T-cell (primary cell): ENCODE data around the gene TRAPPC2. TPM values are rescaled to one million over a fixed set of nuclear protein-coding genes. Genes with fewer than 3 reads are reported as not detected.

Experiments used
- ATAC-seq, 4 experiments: fragments of 200-7000 bp in 3 of 4; fragments of 150-1000 bp in 1 of 4; cut with Tn5 transposase; replicated peaks in 1 of 4; 1 replicate in 3 of 4; 2 replicates in 1 of 4; pipeline ENCODE4 v1.10.0; 2021; ENCODE audit warnings: moderate library complexity in 3 of 4, mild to moderate bottlenecking in 2 of 4, moderate number of reproducible peaks in 1 of 4
- CTCF ChIA-PET, 2 donors: fragments of 300-600 bp; sonication (Branson Sonifier 250); formaldehyde crosslinking; loops; one replicate each; lab custom pipeline; 2022; ENCODE audit warnings: antibody characterized with exemption in 2 of 2; lab: Charles Lee
- POLR2A ChIA-PET, 2 donors: fragments of 300-600 bp; sonication (Branson Sonifier 250); formaldehyde crosslinking; loops; one replicate each; lab custom pipeline; 2022; ENCODE audit warnings: antibody characterized with exemption in 2 of 2; lab: Charles Lee
- DNase-seq, 35 experiments: peaks; one replicate each; pipeline versions ENCODE4 v3.0.0 to v3.0.0-alpha.2; 2013 to 2023
- H3K27ac ChIP-seq: one replicate; pipeline ENCODE4 v1.5.1; 2013; ENCODE audit warnings: low read length
- H3K27me3 ChIP-seq, 2 experiments: replicated peaks in 1 of 2; 1 replicate in 1 of 2; 2 replicates in 1 of 2; pipeline versions ENCODE4 v1.6.1 to v1.7.0; 2013; ENCODE audit warnings: low read length in 1 of 2, mixed read lengths in 1 of 2; ENCODE audit not compliant: control insufficient read depth in 2 of 2, insufficient read depth in 2 of 2; ENCODE audit errors: extremely low read depth in 1 of 2
- H3K36me3 ChIP-seq, 2 donors: 1 replicate in 1 of 2; 2 replicates in 1 of 2; pipeline versions ENCODE4 v1.6.1 to v1.7.0; 2013; ENCODE audit warnings: low read length in 1 of 2; ENCODE audit not compliant: control insufficient read depth in 2 of 2, insufficient read depth in 1 of 2; ENCODE audit errors: extremely low read depth in 1 of 2
- H3K4me1 ChIP-seq, 2 experiments: 1 replicate in 1 of 2; 2 replicates in 1 of 2; pipeline versions ENCODE4 v1.6.1 to v1.7.0; 2013; ENCODE audit warnings: low read length in 2 of 2, mixed read lengths in 1 of 2; ENCODE audit not compliant: insufficient read depth in 2 of 2, control insufficient read depth in 1 of 2; ENCODE audit errors: extremely low read depth in 1 of 2
- H3K4me3 ChIP-seq, 2 donors: 1 replicate in 1 of 2; 2 replicates in 1 of 2; pipeline versions ENCODE4 v1.5.1 to v1.7.0; 2013; ENCODE audit warnings: mild to moderate bottlenecking in 2 of 2, low read length in 1 of 2, moderate library complexity in 1 of 2; ENCODE audit not compliant: control insufficient read depth in 1 of 2; ENCODE audit errors: extremely low read depth in 1 of 2
- H3K9me3 ChIP-seq: 2 replicates; pipeline ENCODE4 v1.7.0; 2013
- H3K27ac Mint-ChIP-seq, 2 donors: one replicate each; pipeline ENCODE4 v1.8.0; 2020 to 2021; ENCODE audit warnings: mild to moderate bottlenecking in 2 of 2, mixed read lengths in 2 of 2
- H3K27me3 Mint-ChIP-seq, 2 donors: one replicate each; pipeline ENCODE4 v1.8.0; 2021 to 2022; ENCODE audit warnings: mixed read lengths in 2 of 2
- H3K36me3 Mint-ChIP-seq: one replicate; pipeline ENCODE4 v1.8.0; 2021; ENCODE audit warnings: mixed read lengths
- H3K4me1 Mint-ChIP-seq, 3 donors: one replicate each; pipeline ENCODE4 v1.8.0; 2020 to 2022; ENCODE audit warnings: mixed read lengths in 3 of 3, mild to moderate bottlenecking in 1 of 3
- H3K4me3 Mint-ChIP-seq, 3 donors: one replicate each; pipeline ENCODE4 v1.8.0; 2020 to 2022; ENCODE audit warnings: mild to moderate bottlenecking in 3 of 3, mixed read lengths in 3 of 3, moderate library complexity in 3 of 3
- H3K9me3 Mint-ChIP-seq, 3 donors: one replicate each; pipeline ENCODE4 v1.8.0; 2020 to 2022; ENCODE audit warnings: mixed read lengths in 3 of 3
- WGBS: methylation state at CpG from one replicate; pipeline ENCODE4 v1.1.5; 2013; ENCODE audit warnings: missing lambda C conversion rate; ENCODE audit not compliant: insufficient coverage; 5-methylcytosine and 5-hydroxymethylcytosine counted together
- total RNA-seq, 35 experiments: library from RNA in 6 of 35; stranded (reverse) in 6 of 35; fragments of 120-200 nt in 1 of 35; gene quantifications; one replicate each; pipeline versions ENCODE4 v1.2.1 to v1.2.4 and lab custom pipeline; 2013 to 2026

Gene TRAPPC2
- total RNA-seq, 5 donors from 2014 or later (not counting 1 experiment from before 2014, with no cell fraction given): 24.8 to 32.9 (median 29.7) TPM

DNA sequence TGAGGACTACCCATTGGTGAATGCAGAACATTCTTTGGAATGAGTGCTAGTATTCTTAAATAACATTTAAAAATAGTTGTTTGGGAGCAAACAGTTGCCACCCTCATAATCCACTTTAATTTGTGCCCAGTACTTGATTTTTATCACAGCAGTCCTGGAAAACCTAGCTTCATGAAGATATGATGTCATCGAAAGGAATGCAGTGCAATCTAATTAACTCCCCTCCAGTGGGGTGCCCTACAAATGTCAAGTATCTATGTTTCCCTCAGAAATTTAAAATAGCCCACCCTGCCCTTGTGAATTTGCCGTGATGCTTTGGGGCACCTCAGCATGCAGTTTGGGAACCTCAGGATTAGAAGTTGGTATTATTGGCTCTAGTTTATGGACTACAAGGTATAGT lies 40.1 kb downstream of the TRAPPC2 start:
- Mint-ChIP-seq H3K9me3 (no peaks in the 10 kb centered on the region), H3K27ac (no peak overlapping the region), H3K4me3 (no peak overlapping the region), H3K4me1 (peaks cover 52 to 83% (median 77%) of the 10 kb centered on the region in 3 donors), H3K27me3 (peaks cover 0 to 17% of the 10 kb centered on the region in 2 donors), H3K36me3 (peaks cover 12% of the 10 kb centered on the region)
- Histone ChIP-seq H3K9me3 (no peaks in the 10 kb centered on the region), H3K27me3 (no peaks in the 10 kb centered on the region), H3K4me3 (no peak overlapping the region), H3K27ac (peak overlapping the region; percentile 18), H3K36me3 (no peaks in the 10 kb centered on the region), H3K4me1 (peaks cover 4 to 35% of the 10 kb centered on the region in 2 experiments)
- ChIA-PET CTCF (interaction anchor here (0.6 to 1.3 kb wide), 2 partner anchors 42 to 668 kb away, joined by 3 to 5 read pairs; no protein-coding TSS in a partner anchor), POLR2A (no interaction called here)
- no peak for DNase-seq
- no CpG with 5 or more reads among the region's 2 CpGs for WGBS
- ATAC-seq: no peak

DNA sequence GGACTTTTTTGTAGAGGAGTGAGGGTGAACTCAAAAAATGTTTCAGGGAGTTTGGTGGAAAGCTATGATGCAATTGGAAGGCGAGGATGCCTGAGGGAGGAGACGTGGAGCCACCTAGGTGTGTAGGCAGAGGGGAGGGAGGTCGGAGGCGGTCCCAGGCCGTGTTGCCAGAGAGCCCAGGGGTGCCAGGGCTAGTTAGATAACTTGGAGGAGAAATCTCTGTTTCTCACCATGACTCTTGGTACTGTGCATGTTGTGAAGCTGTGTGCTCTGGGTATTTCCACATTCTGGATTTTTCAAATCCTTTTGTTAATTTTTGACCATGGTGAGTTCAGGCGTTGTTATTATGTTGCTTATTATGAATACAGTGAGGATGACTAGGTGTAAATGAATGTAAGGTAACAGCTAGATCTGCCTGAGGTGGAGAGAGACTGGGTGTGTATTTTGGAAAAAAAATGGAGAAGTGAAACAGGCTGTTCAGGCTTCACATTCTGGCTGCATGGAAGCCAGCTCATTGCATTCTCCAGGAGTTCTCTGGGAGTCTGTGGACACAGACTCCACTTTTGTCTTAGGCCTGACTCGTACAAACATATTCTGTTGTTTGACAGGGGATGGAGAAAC lies 41.0 kb downstream of the TRAPPC2 start:
- H3K27ac ChIP-seq: no peak overlapping the region
- no peak overlapping the region for H3K4me3 ChIP-seq
- Mint-ChIP-seq H3K27me3 (peaks cover 0 to 16% of the 10 kb centered on the region in 2 donors), H3K36me3 (peaks cover 12% of the 10 kb centered on the region), H3K9me3 (no peaks in the 10 kb centered on the region), H3K4me1 (peaks cover 51 to 78% (median 77%) of the 10 kb centered on the region in 3 donors), H3K27ac (peak overlapping the region; percentile 7 to 58), H3K4me3 (peak overlapping the region in 2 of 3 donors; percentile 2 to 52)
- H3K9me3 ChIP-seq: no peaks in the 10 kb centered on the region
- WGBS: 80% methylated on average over 2 of the region's 7 CpGs
- H3K36me3 ChIP-seq: no peaks in the 10 kb centered on the region
- DNase-seq: no peak
- ChIA-PET POLR2A (interaction anchor here in 1 of 2 donors (0.6 kb wide), 1 partner anchor 335 kb away, joined by 5 read pairs; no protein-coding TSS in a partner anchor), CTCF (interaction anchor here (1.2 to 1.3 kb wide), 2 partner anchors 43 to 186 kb away, joined by 3 to 5 read pairs; no protein-coding TSS in a partner anchor)
- no peaks in the 10 kb centered on the region for H3K27me3 ChIP-seq
- no peak for ATAC-seq
- H3K4me1 ChIP-seq: peaks cover 5 to 35% of the 10 kb centered on the region in 2 experiments

GRCh38 chrX:13692771-13693231 lies 41.6 kb downstream of the TRAPPC2 start:
- DNase-seq (no peak), ATAC-seq (no peak)
- Mint-ChIP-seq H3K36me3 (peaks cover 12% of the 10 kb centered on the region), H3K4me3 (peak overlapping the region in 2 of 3 donors; percentile 2 to 46), H3K27ac (peak overlapping the region in 1 of 2 donors; percentile 71), H3K9me3 (no peaks in the 10 kb centered on the region), H3K4me1 (peaks cover 55 to 83% (median 80%) of the 10 kb centered on the region in 3 donors), H3K27me3 (peaks cover 0 to 19% of the 10 kb centered on the region in 2 donors)
- POLR2A ChIA-PET: no interaction called here
- no peaks in the 10 kb centered on the region for H3K36me3 ChIP-seq
- H3K27me3 ChIP-seq: no peaks in the 10 kb centered on the region
- 60% methylated on average over 1 of the region's 5 CpGs for WGBS
- CTCF ChIA-PET: interaction anchor here in 1 of 2 donors (1.2 kb wide), 1 partner anchor 186 kb away, joined by 3 read pairs; no protein-coding TSS in a partner anchor
- no peaks in the 10 kb centered on the region for H3K9me3 ChIP-seq
- H3K4me3 ChIP-seq: no peak overlapping the region
- H3K27ac ChIP-seq: peak overlapping the region; percentile 41
- peaks cover 8 to 35% of the 10 kb centered on the region in 2 experiments for H3K4me1 ChIP-seq

DNA sequence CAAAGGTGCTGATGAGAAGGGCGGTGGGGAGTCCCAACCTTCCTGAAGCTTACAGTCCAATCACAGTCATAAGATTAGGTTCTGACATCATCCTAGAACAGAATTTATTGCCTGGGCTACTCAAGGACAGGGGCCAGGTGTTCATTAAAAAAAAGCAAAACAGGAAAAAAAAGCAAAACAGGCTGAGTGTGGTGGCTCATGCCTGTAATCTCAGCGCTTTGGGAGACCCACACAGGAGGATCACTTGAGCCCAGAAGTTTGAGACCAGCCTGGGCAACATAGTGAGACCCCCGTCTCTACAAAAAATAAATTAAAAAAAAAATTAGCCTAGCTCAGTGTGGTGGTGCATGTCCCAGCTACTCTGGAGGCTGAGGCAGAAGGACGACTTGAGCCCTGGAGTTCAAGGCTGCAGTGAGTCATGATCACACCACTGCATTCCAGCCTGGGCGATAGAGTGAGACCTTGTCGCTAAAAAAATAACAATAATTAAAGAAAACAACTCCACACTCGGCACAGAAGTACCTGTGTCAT lies 42.5 kb downstream of the TRAPPC2 start:
- Mint-ChIP-seq H3K9me3 (no peaks in the 10 kb centered on the region), H3K27me3 (peaks cover 0 to 22% of the 10 kb centered on the region in 2 donors), H3K4me3 (peak overlapping the region; percentile 2 to 46 (median 21)), H3K27ac (peak overlapping the region; percentile 50 to 75), H3K36me3 (peaks cover 9% of the 10 kb centered on the region), H3K4me1 (peaks cover 48 to 79% (median 78%) of the 10 kb centered on the region in 3 donors)
- H3K4me1 ChIP-seq: peaks cover 8 to 34% of the 10 kb centered on the region in 2 experiments
- H3K4me3 ChIP-seq: no peak overlapping the region
- DNase-seq (peak in 1 of 35 experiments; percentile 37), ATAC-seq (no peak)
- no CpG with 5 or more reads among the region's 7 CpGs for WGBS
- H3K27me3 ChIP-seq: no peaks in the 10 kb centered on the region
- H3K27ac ChIP-seq: peak overlapping the region; percentile 41
- H3K9me3 ChIP-seq: no peaks in the 10 kb centered on the region
- ChIA-PET CTCF (interaction anchor here (0.5 to 1.3 kb wide), 4 partner anchors 27 to 1552 kb away, joined by 3 to 7 read pairs (median 3); partner anchors contain the start of genes OFD1 (in 1 of the 2) and TRAPPC2 (in 1 of the 2)), POLR2A (no interaction called here)
- no peaks in the 10 kb centered on the region for H3K36me3 ChIP-seq

DNA sequence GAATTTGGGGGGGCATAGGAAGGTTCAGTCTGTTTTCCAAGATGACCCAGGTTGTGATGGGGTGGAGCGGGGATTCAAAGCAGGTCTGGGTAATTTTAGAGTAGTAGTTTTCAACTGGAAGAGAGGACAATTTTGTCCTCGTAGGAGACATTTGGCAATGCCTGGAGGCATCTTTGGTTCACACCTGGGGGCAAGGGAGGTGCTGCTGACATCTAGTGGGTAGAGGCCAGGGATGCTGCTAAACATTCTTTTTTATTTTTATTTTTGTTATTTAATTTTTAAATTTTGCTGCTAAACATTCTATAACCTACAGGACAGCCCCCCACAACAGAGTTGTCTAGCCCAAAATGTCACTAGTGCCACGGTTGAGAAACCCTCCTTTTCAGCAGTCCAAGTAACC lies 43.6 kb downstream of the TRAPPC2 start:
- no CpG with 5 or more reads among the region's 3 CpGs for WGBS
- DNase-seq: peak in 11 of 35 experiments; percentile 4 to 48 (median 15)
- CTCF ChIA-PET: interaction anchor here (0.5 to 0.9 kb wide), 2 partner anchors 37 to 125 kb away, joined by 3 to 4 read pairs; no protein-coding TSS in a partner anchor
- no peaks in the 10 kb centered on the region for H3K9me3 ChIP-seq
- peak overlapping the region; percentile 73 for H3K27ac ChIP-seq
- H3K27me3 Mint-ChIP-seq: peaks cover 0 to 23% of the 10 kb centered on the region in 2 donors
- peak overlapping the region; percentile 84 to 93 (median 84) for H3K4me3 Mint-ChIP-seq
- POLR2A ChIA-PET: interaction anchor here (0.7 to 1.1 kb wide), 3 partner anchors 28 to 900 kb away, joined by 3 read pairs; partner anchors contain the start of gene PRPS2 (in 1 of the 2)
- peaks cover 8 to 26% of the 10 kb centered on the region in 2 experiments for H3K4me1 ChIP-seq
- H3K27ac Mint-ChIP-seq: peak overlapping the region; percentile 84 to 89
- peaks cover 6% of the 10 kb centered on the region for H3K36me3 Mint-ChIP-seq
- peaks cover 48 to 73% (median 70%) of the 10 kb centered on the region in 3 donors for H3K4me1 Mint-ChIP-seq
- ATAC-seq: no peak
- H3K27me3 ChIP-seq: no peaks in the 10 kb centered on the region
- H3K9me3 Mint-ChIP-seq: no peaks in the 10 kb centered on the region
- H3K36me3 ChIP-seq: no peaks in the 10 kb centered on the region
- H3K4me3 ChIP-seq: peak overlapping the region in 1 of 2 donors; percentile 68

GRCh38 chrX:13689741-13690211 lies 44.6 kb downstream of the TRAPPC2 start:
- H3K36me3 ChIP-seq: no peaks in the 10 kb centered on the region
- POLR2A ChIA-PET: interaction anchor here in 1 of 2 donors (1.1 kb wide), 1 partner anchor 57 kb away, joined by 3 read pairs; no protein-coding TSS in a partner anchor

More at GRCh38 chrX:13689741-13690211, 44.6 kb downstream of the TRAPPC2 start:
- Mint-ChIP-seq H3K27ac (peak overlapping the region; percentile 84 to 89), H3K9me3 (no peaks in the 10 kb centered on the region), H3K4me3 (peak overlapping the region; percentile 84 to 93 (median 84)), H3K36me3 (peaks cover 3% of the 10 kb centered on the region), H3K4me1 (peaks cover 44 to 70% (median 65%) of the 10 kb centered on the region in 3 donors), H3K27me3 (peaks cover 0 to 23% of the 10 kb centered on the region in 2 donors)
- CTCF ChIA-PET: no interaction called here
- peaks cover 8 to 25% of the 10 kb centered on the region in 2 experiments for H3K4me1 ChIP-seq
- no peaks in the 10 kb centered on the region for H3K9me3 ChIP-seq
- H3K27me3 ChIP-seq: no peaks in the 10 kb centered on the region
- peak overlapping the region; percentile 68 to 81 for H3K4me3 ChIP-seq
- peak overlapping the region; percentile 73 for H3K27ac ChIP-seq
- DNase-seq: peak in 1 of 35 experiments; percentile 23
- no peak for ATAC-seq
- no CpG with 5 or more reads among the region's 16 CpGs for WGBS
